HFFc6 (cell line): ENCODE results near the gene RHEB. TPM values are rescaled to one million over a fixed set of nuclear protein-coding genes. Genes with fewer than 3 reads are reported as not detected.

Experiments
- DNase-seq: peaks from one replicate; pipeline ENCODE4 v3.0.0-alpha.2; 2018
- H3K27ac Mint-ChIP-seq: 2 replicates; pipeline ENCODE4 v1.8.0; 2020; ENCODE audit warnings: mild to moderate bottlenecking, mixed read lengths
- H3K27me3 Mint-ChIP-seq: 2 replicates; pipeline ENCODE4 v1.8.0; 2021; ENCODE audit warnings: mild to moderate bottlenecking, moderate library complexity, mixed read lengths; ENCODE audit not compliant: insufficient read depth
- H3K36me3 Mint-ChIP-seq: 2 replicates; pipeline ENCODE4 v1.8.0; 2021; ENCODE audit warnings: low read depth, mixed read lengths
- H3K4me1 Mint-ChIP-seq: 2 replicates; pipeline ENCODE4 v1.8.0; 2020; ENCODE audit warnings: low read depth, mixed read lengths
- H3K4me3 Mint-ChIP-seq: 2 replicates; pipeline ENCODE4 v1.8.0; 2020; ENCODE audit warnings: mild to moderate bottlenecking, moderate library complexity, mixed read lengths
- H3K9me3 Mint-ChIP-seq: 2 replicates; pipeline ENCODE4 v1.8.0; 2020; ENCODE audit warnings: mild to moderate bottlenecking, mixed read lengths
- CTCF ChIP-seq: fragments of 200-600 bp; sonication (generic); IDR thresholded peaks from 2 replicates; pipeline ENCODE4 v1.5.0; 2021; ENCODE audit warnings: antibody characterized with exemption, mild to moderate bottlenecking
- total RNA-seq, 6 experiments: library from RNA; stranded (reverse); fragmentation: NEBNext Ultra II Directional; extraction: Animal tissue kit (Norgen Biotek cat#: 25700); gene quantifications; 2 replicates in 1 of 6; 3 replicates in 5 of 6; pipeline ENCODE4 v1.2.3, GENCODE V29; 2021

Gene RHEB
- total RNA-seq, 6 experiments from 2014 or later: 104 to 122 (median 118) TPM

GRCh38 chr7:151558575-151558974, 38.9 kb upstream of the RHEB start:
- Mint-ChIP-seq H3K27me3 (no peaks in the 10 kb centered on the region; the same call in 1 of the 2 replicates), H3K4me3 (no peak overlapping the region; the same call in 1 of the 2 replicates), H3K9me3 (no peaks in the 10 kb centered on the region), H3K4me1 (peaks cover 19% of the 10 kb centered on the region), H3K36me3 (peaks cover 39% of the 10 kb centered on the region), H3K27ac (peak overlapping the region; percentile 43)
- TF ChIP-seq CTCF: no peak
- DNase-seq: peak; percentile 15

DNA sequence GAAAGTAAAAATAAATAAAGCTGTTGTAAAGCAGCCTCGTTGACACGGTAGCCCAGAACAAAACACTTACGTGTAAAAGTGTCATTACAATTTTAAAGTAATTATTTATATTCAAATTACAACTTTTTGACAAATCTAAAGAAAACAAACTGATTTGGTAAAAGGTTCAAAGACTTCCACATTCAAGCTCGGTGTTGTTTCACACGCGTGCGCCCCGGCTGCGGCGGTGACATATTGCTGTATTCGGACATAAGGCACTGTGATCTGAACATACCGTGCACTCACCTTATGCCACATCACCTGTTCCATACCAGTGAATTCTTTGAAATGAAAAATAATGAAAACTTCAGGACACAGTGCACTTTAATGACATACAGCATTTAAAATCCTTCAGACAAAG, 36.9 kb upstream of the RHEB start:
- no peak for DNase-seq
- H3K36me3 Mint-ChIP-seq: peaks cover 32% of the 10 kb centered on the region
- TF ChIP-seq CTCF: no peak
- no peaks in the 10 kb centered on the region for H3K9me3 Mint-ChIP-seq
- no peak overlapping the region for H3K4me3 Mint-ChIP-seq
- H3K27me3 Mint-ChIP-seq: peaks cover 4% of the 10 kb centered on the region
- no peak overlapping the region for H3K27ac Mint-ChIP-seq
- peaks cover 17% of the 10 kb centered on the region for H3K4me1 Mint-ChIP-seq

DNA sequence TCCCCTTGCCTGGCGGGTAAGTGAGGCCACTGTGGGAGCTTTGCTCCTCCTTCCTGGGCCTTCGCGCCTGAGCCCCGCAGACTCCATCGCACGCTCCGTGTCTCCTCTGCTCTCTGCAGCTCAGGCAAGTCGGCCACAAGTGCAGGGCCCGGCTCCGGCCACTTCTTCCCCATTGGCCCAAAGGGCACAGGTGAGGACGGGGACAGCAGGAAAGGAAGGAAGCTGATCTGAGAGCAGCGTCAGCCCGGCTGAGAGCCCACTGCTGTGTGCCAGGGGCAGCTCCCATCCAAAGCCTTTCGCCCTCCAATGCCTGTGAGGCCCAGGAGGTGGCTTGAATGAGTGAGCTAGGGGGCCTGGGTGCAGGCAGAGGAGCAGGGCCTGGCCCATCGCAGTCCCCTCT, 33.7 kb upstream of the RHEB start:
- Mint-ChIP-seq H3K9me3 (no peaks in the 10 kb centered on the region), H3K27ac (no peak overlapping the region), H3K4me1 (peaks cover 14% of the 10 kb centered on the region), H3K4me3 (no peak overlapping the region), H3K27me3 (peaks cover 9% of the 10 kb centered on the region), H3K36me3 (0 out of 2 replicates have a peak, but pooled peaks cover under 1% of the 10 kb centered on the region)
- TF ChIP-seq CTCF: no peak
- no peak for DNase-seq

- H3K36me3 Mint-ChIP-seq: no peaks in the 10 kb centered on the region
- H3K9me3 Mint-ChIP-seq: no peaks in the 10 kb centered on the region
- no peak for TF ChIP-seq CTCF
- peaks cover 12% of the 10 kb centered on the region; the same call in 1 of the 2 replicates for H3K4me1 Mint-ChIP-seq
- no peak for DNase-seq
- H3K4me3 Mint-ChIP-seq: no peak overlapping the region
- H3K27ac Mint-ChIP-seq: no peak overlapping the region
- H3K27me3 Mint-ChIP-seq: peaks cover 17% of the 10 kb centered on the region
Measured at GRCh38 chr7:151552352-151553028, 32.8 kb upstream of the RHEB start.

DNA sequence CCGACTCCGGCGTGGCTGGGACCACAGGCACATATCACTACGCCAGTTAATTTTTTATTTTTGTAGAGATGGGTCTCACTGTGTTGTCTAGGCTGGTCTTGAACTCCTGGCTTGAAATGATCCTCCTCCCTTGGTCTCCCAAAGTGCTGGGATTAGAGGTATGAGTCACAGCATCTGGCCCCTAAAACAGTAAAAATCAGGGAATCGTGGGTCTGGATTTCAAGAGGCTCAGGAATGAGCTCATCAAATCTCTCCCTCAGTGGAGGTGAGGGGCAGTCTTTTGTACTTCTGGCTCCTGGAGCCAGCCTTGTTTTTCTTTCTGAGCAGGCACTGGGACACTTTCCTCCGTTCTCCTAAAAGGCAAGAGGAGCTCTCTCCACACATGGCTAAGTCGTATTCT, 32.1 kb upstream of the RHEB start:
- peaks cover 12% of the 10 kb centered on the region; the same call in 1 of the 2 replicates for H3K4me1 Mint-ChIP-seq
- no peak for DNase-seq
- no peaks in the 10 kb centered on the region for H3K36me3 Mint-ChIP-seq
- no peaks in the 10 kb centered on the region for H3K9me3 Mint-ChIP-seq
- no peak overlapping the region for H3K27ac Mint-ChIP-seq
- H3K4me3 Mint-ChIP-seq: no peak overlapping the region
- H3K27me3 Mint-ChIP-seq: peaks cover 18% of the 10 kb centered on the region
- TF ChIP-seq CTCF: no peak
